Psoas muscle (tissue), 8 donors: ENCODE data around the gene MYH7. TPM values are rescaled to one million over a fixed set of nuclear protein-coding genes. Genes with fewer than 3 reads are reported as not detected.
"Not testable (repeated sequence)": the region's sequence is repeated elsewhere in the genome, so short reads cannot be mapped to it uniquely, and the experiment has no call there.

ENCODE experiments used
- ATAC-seq, 4 donors: fragments of 200-7000 bp; cut with Tn5 transposase; one replicate each; pipeline ENCODE4 v1.9.1; 2020; ENCODE audit warnings: moderate library complexity in 3 of 4, mild to moderate bottlenecking in 2 of 4
- DNase-seq, 2 donors: peaks; one replicate each; pipeline ENCODE4 v3.0.0-alpha.2; 2020
- H3K27ac ChIP-seq: fragments of 200-600 bp; one replicate; pipeline ENCODE4 v1.8.0; 2022
- H3K27me3 ChIP-seq, 3 donors: fragments of 200-600 bp in 1 of 3; one replicate each; pipeline versions ENCODE4 v1.6.1 to v1.8.0; 2013 to 2022; ENCODE audit warnings: low read length in 2 of 3, mild to moderate bottlenecking in 2 of 3, moderate library complexity in 1 of 3; ENCODE audit not compliant: insufficient read depth in 3 of 3
- H3K36me3 ChIP-seq, 2 donors: fragments of 200-600 bp in 1 of 2; one replicate each; pipeline versions ENCODE4 v1.6.1 to v1.8.0; 2013 to 2022; ENCODE audit warnings: low read depth in 1 of 2, mild to moderate bottlenecking in 1 of 2, moderate library complexity in 1 of 2; ENCODE audit not compliant: insufficient read depth in 1 of 2
- H3K4me1 ChIP-seq: fragments of 200-600 bp; one replicate; pipeline ENCODE4 v1.8.0; 2022
- H3K4me3 ChIP-seq: fragments of 200-600 bp; one replicate; pipeline ENCODE4 v1.8.0; 2022; ENCODE audit warnings: mild to moderate bottlenecking
- H3K9me3 ChIP-seq: fragments of 200-600 bp; one replicate; pipeline ENCODE4 v1.8.0; 2022
- WGBS, 3 donors: extraction: QIAGEN DNeasy Blood & Tissue Kit; methylation state at CpG; one replicate each; pipeline versions ENCODE4 v1.1.6 to v1.1.7; 2013; 5-methylcytosine and 5-hydroxymethylcytosine counted together
- intact Hi-C, 2 donors: fragments of 100-400 bp; cut with DNase I; formaldehyde crosslinking; loops; one replicate each; pipeline versions ENCODE4 v1.11.0 to v1.14.2; 2022
- polyA plus RNA-seq, 3 donors: library from polyadenylated mRNA; stranded (reverse); fragments of 200-250 nt; gene quantifications; one replicate each; pipeline ENCODE4 v1.2.3, GENCODE V29; 2013
- total RNA-seq, 4 donors: library from RNA; stranded (reverse); fragmentation: NEBNext Ultra II Directional in 2 of 4; extraction: Animal tissue kit (Norgen Biotek cat#: 25700) in 2 of 4; gene quantifications; one replicate each; pipeline versions ENCODE4 v1.2.1 to v1.2.4, GENCODE V29; 2021 to 2023
- TF ChIP-seq, protein P1 (sequence below): fragments of 200-600 bp; IDR thresholded peaks from one replicate; pipeline ENCODE4 v1.8.0; 2022; ENCODE audit warnings: antibody characterized with exemption
- donor health status: healthy with polysubstance abuse.
- donor health status: DM: no; HTN: no; CAD: no; lungs with moderate emphysema.
- donor health status: Bipolar disorder and iron deficiency.
- donor health status: healthy.
- donor health status: DM: yes; HTN: yes; CAD: no.
- donor health status: DM: no; HTN: no; CAD: no.
- donor health status: DM: no; HTN: no; CAD: no.
- donor health status: DM: yes; HTN: yes; CAD: no.

Gene MYH7
- total and polyA plus RNA-seq, 7 donors: 1,035 to 15,830 (median 4,588) TPM

GRCh38 chr14:23402296-23403138 is 32.9 kb downstream of the MYH7 start:
- TF ChIP-seq, protein P1, sequence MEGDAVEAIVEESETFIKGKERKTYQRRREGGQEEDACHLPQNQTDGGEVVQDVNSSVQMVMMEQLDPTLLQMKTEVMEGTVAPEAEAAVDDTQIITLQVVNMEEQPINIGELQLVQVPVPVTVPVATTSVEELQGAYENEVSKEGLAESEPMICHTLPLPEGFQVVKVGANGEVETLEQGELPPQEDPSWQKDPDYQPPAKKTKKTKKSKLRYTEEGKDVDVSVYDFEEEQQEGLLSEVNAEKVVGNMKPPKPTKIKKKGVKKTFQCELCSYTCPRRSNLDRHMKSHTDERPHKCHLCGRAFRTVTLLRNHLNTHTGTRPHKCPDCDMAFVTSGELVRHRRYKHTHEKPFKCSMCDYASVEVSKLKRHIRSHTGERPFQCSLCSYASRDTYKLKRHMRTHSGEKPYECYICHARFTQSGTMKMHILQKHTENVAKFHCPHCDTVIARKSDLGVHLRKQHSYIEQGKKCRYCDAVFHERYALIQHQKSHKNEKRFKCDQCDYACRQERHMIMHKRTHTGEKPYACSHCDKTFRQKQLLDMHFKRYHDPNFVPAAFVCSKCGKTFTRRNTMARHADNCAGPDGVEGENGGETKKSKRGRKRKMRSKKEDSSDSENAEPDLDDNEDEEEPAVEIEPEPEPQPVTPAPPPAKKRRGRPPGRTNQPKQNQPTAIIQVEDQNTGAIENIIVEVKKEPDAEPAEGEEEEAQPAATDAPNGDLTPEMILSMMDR: no peak
- WGBS, 3 donors: 60 to 64% (median 60%) methylated on average over 23 to 25 of the region's 25 CpGs
- Histone ChIP-seq H3K4me3 (no peak overlapping the region), H3K27ac (no peak overlapping the region), H3K9me3 (no peaks in the 10 kb centered on the region), H3K36me3 (peaks cover 0 to 36% of the 10 kb centered on the region in 2 donors), H3K4me1 (no peaks in the 10 kb centered on the region), H3K27me3 (no peaks in the 10 kb centered on the region)
- intact Hi-C loops: no loop called here
- peak in 1 of 2 donors; percentile 58 for DNase-seq
- ATAC-seq: no peak

DNA sequence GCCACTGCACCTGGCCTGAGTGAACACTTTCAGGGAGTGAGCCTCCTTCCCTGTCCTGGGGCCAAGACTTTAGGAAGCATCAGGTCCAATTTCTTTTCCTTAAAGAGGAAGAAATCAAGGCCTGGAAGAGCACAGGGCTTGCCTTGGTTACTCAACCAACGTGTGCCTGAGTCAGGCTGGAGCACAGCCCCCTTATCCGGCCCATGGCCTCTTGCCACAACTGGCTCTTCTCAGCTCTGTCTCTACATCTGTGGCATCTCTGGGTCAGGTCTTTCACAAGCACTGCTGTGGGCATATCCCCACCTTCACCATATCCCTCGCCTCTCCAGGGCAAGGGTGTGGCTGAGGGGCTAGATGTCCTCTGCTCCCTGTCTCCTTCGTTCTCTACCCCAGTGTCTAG is 34.2 kb downstream of the MYH7 start:
- peaks cover 0 to 41% of the 10 kb centered on the region in 2 donors for H3K36me3 ChIP-seq
- intact Hi-C loops: no loop called here
- DNase-seq (peak in 1 of 2 donors; percentile 59), ATAC-seq (peak in 3 of 4 donors; percentile 24 to 30 (median 26))
- no peak overlapping the region for H3K4me3 ChIP-seq
- H3K27ac ChIP-seq: no peak overlapping the region
- TF ChIP-seq, protein P1: no peak
- no peaks in the 10 kb centered on the region for H3K4me1 ChIP-seq
- no peaks in the 10 kb centered on the region for H3K27me3 ChIP-seq
- no peaks in the 10 kb centered on the region for H3K9me3 ChIP-seq
- 66 to 75% (median 69%) methylated on average over 4 of the region's 4 CpGs for WGBS, 3 donors

DNA sequence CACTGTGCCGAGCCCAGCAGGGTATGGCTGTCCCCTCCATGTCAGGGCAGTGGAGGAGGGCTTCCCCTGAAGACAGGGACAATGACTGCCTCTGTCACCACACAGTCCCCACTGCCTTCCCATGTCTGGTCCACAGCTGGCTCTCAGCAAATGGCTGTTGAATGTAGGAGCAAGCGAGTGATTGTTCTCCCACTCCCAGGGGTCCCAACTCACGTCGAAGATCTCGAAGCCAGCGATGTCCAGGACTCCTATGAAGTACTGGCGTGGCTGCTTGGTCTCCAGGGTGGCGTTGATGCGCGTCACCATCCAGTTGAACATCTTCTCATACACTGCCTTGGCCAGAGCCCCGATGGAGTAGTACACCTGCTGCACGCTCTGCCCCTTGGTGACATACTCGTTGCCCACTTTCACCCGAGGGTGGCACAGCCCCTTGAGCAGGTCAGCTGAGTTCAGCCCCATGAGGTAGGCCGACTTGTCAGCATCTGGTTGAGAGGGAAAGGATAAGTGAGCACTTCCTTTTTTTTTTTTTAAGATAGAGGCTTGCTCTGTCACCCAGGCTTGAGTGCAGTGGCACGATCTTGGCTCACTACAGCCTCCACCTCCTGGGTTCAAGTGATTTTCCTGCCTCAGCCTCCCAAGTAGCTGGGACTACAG is 34.8 kb downstream of the MYH7 start:
- ATAC-seq: peak in 1 of 4 donors; percentile 1
- H3K4me3 ChIP-seq, H3K27ac ChIP-seq, H3K27me3 ChIP-seq, intact Hi-C loops, H3K9me3 ChIP-seq, H3K4me1 ChIP-seq: not testable (repeated sequence)
- peaks cover 0 to 44% of the 10 kb centered on the region in 2 donors for H3K36me3 ChIP-seq
- DNase-seq: peak in 1 of 2 donors; percentile 41
- 83 to 86% (median 85%) methylated on average over 16 of the region's 16 CpGs for WGBS, 3 donors

GRCh38 chr14:23399591-23399990 is 35.9 kb downstream of the MYH7 start:
- TF ChIP-seq, protein P1: no peak
- Histone ChIP-seq H3K36me3 (peaks cover 0 to 44% of the 10 kb centered on the region in 2 donors), H3K4me3 (no peak overlapping the region), H3K27me3 (no peaks in the 10 kb centered on the region), H3K4me1 (no peaks in the 10 kb centered on the region), H3K27ac (no peak overlapping the region), H3K9me3 (no peaks in the 10 kb centered on the region)
- intact Hi-C loops: no loop called here
- 52 to 64% (median 57%) methylated on average over 6 of the region's 6 CpGs for WGBS, 3 donors
- ATAC-seq (peak in 2 of 4 donors; percentile 2 to 12), DNase-seq (peak in 1 of 2 donors; percentile 44)

- DNase-seq: peak in 1 of 2 donors; percentile 45
- H3K9me3 ChIP-seq: no peaks in the 10 kb centered on the region
- ATAC-seq: no peak
- TF ChIP-seq, protein P1: no peak
- intact Hi-C loops: no loop called here
- peaks cover 0 to 44% of the 10 kb centered on the region in 2 donors for H3K36me3 ChIP-seq
- 78 to 86% (median 82%) methylated on average over 3 of the region's 3 CpGs for WGBS, 3 donors
- no peaks in the 10 kb centered on the region for H3K27me3 ChIP-seq
- no peak overlapping the region for H3K4me3 ChIP-seq
- no peak overlapping the region for H3K27ac ChIP-seq
- no peaks in the 10 kb centered on the region for H3K4me1 ChIP-seq
Observed at GRCh38 chr14:23399136-23399535, 36.3 kb downstream of the MYH7 start.
